Measurements from ENCODE around the gene RETREG1.

- TF ChIP-seq CTCF (IDR thresholded peaks at IDR 0.05) (no peak), POLR2A (IDR thresholded peaks at IDR 0.05) (no peak), EP300 (IDR thresholded peaks at IDR 0.05) (no peak), POLR2AphosphoS5 (IDR thresholded peaks at IDR 0.05) (no peak)
Measured at GRCh38 chr5:16505904-16506303, 110.9 kb downstream of the RETREG1 start.
